ENCODE measurements around the gene MT1HL1. TPM values are rescaled to one million over a fixed set of nuclear protein-coding genes. Genes with fewer than 3 reads are reported as not detected.

The MT1HL1 gene
- total and polyA plus RNA-seq, 4 donors = 0.78 TPM; not detected in 3

DNA sequence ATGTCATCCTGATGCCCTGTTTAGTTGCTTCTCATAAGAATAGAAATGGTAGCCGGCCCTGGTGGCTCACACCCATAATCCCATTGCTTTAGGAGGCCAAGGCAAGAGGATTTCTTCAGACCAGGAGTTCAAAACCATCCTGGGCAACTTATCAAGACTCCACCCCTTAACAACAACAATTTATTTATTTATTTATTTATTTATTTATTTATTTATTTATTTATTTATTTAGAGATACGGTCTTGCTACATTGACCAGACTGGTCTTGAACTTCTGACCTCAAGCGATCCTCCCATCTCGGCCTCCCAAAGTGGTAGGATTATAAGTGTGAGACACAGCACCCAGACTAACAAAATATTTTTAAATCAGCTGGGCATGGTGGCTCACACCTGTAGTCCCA lies 4.0 kb downstream of the MT1HL1 start (continued):
- TF ChIP-seq, protein P1, sequence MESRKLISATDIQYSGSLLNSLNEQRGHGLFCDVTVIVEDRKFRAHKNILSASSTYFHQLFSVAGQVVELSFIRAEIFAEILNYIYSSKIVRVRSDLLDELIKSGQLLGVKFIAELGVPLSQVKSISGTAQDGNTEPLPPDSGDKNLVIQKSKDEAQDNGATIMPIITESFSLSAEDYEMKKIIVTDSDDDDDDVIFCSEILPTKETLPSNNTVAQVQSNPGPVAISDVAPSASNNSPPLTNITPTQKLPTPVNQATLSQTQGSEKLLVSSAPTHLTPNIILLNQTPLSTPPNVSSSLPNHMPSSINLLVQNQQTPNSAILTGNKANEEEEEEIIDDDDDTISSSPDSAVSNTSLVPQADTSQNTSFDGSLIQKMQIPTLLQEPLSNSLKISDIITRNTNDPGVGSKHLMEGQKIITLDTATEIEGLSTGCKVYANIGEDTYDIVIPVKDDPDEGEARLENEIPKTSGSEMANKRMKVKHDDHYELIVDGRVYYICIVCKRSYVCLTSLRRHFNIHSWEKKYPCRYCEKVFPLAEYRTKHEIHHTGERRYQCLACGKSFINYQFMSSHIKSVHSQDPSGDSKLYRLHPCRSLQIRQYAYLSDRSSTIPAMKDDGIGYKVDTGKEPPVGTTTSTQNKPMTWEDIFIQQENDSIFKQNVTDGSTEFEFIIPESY (IDR thresholded peaks at IDR 0.05) = no peak
- TF ChIP-seq SP1 (IDR thresholded peaks at IDR 0.05) = no peak
- no peak for TF ChIP-seq RAD21 (IDR thresholded peaks at IDR 0.05)

DNA sequence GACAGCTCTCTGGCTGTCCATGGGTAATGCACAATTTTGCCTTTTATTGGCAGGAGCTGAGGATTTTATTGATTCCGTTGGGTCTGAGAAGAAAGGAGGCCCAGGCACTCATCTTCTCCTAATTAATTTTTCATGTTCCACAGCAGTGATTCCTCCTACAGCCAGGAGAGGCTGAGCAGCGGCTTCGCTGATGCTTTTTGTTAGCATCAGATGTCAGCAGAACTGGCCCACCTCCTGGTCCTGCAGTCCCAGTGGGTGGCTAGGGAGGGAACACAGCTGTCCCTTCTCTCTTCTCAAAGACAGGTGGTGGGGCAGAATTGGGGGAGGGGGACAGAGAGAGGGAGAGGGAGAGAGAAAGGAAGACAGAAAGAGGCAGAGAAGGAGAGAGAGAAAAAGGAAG lies 5.7 kb downstream of the MT1HL1 start:
- Histone ChIP-seq H3K27ac (ENCODE audit: low read depth in 1 of 2, low read length in 2 of 2) (no peak overlapping the region), H3K27me3 (ENCODE audit: control insufficient read depth in 4 of 4, insufficient read depth in 4 of 4, low read length in 3 of 4) (no peaks in the 10 kb centered on the region), H3K36me3 (ENCODE audit: control insufficient read depth in 4 of 4, insufficient read depth in 3 of 4, low read depth in 1 of 4, low read length in 3 of 4) (no peaks in the 10 kb centered on the region), H3K4me1 (ENCODE audit: control insufficient read depth in 4 of 4, insufficient read depth in 4 of 4, low read length in 3 of 4) (no peaks in the 10 kb centered on the region), H3K4me3 (ENCODE audit: low read depth in 1 of 3, low read length in 3 of 3) (no peak overlapping the region), H3K9ac (ENCODE audit: low read depth in 1 of 2, low read length in 2 of 2) (no peak overlapping the region), H3K9me3 (ENCODE audit: control insufficient read depth in 4 of 4, low read length in 3 of 4) (no peaks in the 10 kb centered on the region)
- TF ChIP-seq, protein P2, sequence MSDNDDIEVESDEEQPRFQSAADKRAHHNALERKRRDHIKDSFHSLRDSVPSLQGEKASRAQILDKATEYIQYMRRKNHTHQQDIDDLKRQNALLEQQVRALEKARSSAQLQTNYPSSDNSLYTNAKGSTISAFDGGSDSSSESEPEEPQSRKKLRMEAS (IDR thresholded peaks at IDR 0.05) = no peak
- TF ChIP-seq NR2F2 (IDR thresholded peaks at IDR 0.05) = no peak
- no peak for TF ChIP-seq SP1 (IDR thresholded peaks at IDR 0.05)
- no peak for TF ChIP-seq YY1 (IDR thresholded peaks at IDR 0.05)
- TF ChIP-seq GABPA (IDR thresholded peaks at IDR 0.05 in 1 of 2, conservative IDR thresholded peaks at IDR 0.05 in 1 of 2) = no peak
- TF ChIP-seq RAD21 (IDR thresholded peaks at IDR 0.05) = no peak
- no peak for TF ChIP-seq FOXA2 (IDR thresholded peaks at IDR 0.05)
- TF ChIP-seq, protein P3, sequence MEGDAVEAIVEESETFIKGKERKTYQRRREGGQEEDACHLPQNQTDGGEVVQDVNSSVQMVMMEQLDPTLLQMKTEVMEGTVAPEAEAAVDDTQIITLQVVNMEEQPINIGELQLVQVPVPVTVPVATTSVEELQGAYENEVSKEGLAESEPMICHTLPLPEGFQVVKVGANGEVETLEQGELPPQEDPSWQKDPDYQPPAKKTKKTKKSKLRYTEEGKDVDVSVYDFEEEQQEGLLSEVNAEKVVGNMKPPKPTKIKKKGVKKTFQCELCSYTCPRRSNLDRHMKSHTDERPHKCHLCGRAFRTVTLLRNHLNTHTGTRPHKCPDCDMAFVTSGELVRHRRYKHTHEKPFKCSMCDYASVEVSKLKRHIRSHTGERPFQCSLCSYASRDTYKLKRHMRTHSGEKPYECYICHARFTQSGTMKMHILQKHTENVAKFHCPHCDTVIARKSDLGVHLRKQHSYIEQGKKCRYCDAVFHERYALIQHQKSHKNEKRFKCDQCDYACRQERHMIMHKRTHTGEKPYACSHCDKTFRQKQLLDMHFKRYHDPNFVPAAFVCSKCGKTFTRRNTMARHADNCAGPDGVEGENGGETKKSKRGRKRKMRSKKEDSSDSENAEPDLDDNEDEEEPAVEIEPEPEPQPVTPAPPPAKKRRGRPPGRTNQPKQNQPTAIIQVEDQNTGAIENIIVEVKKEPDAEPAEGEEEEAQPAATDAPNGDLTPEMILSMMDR (IDR thresholded peaks at IDR 0.05; ENCODE audit: low read depth, low read length, missing input control) = no peak
- TF ChIP-seq, protein P1 (IDR thresholded peaks at IDR 0.05) = no peak
- TF ChIP-seq HNF4A (conservative IDR thresholded peaks at IDR 0.05) = no peak
- no peak for TF ChIP-seq RXRA (IDR thresholded peaks at IDR 0.05)
- TF ChIP-seq JUND (IDR thresholded peaks at IDR 0.05) = no peak
- no peak for TF ChIP-seq HNF4G (IDR thresholded peaks at IDR 0.05)
- TF ChIP-seq, protein P4, sequence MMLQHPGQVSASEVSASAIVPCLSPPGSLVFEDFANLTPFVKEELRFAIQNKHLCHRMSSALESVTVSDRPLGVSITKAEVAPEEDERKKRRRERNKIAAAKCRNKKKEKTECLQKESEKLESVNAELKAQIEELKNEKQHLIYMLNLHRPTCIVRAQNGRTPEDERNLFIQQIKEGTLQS (IDR thresholded peaks at IDR 0.05) = no peak
- TF ChIP-seq TAF1 (conservative IDR thresholded peaks at IDR 0.05) = no peak
- TF ChIP-seq EGR1 (IDR thresholded peaks at IDR 0.05; ENCODE audit: low read depth in 2 of 2) = no peak
- no peak for DNase-seq (ENCODE audit: low spot score)
- 73% methylated on average over 3 of the region's 3 CpGs for WGBS

DNA sequence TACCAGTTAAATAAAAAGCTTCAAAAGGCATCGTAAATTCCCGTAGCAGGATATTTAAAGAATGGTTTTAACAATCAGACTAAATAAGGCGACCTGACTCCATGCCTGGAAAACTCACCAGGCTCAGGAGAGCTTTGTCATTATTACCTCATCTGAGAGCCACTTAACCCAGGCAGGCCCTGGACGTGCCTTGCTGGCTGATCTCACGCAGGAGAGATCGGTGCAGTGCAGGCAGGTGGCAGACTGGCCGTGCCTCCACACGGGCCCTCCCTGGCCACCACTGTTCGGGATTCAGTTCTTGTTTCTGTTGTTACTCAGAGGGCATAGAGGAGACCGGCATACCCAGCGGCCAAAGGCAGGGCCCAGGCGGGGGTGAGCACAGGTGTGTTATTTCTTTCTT lies 6.4 kb downstream of the MT1HL1 start:
- Histone ChIP-seq H3K4me1 (ENCODE audit: control insufficient read depth in 4 of 4, insufficient read depth in 4 of 4, low read length in 3 of 4) (no peaks in the 10 kb centered on the region), H3K9me3 (ENCODE audit: control insufficient read depth in 4 of 4, low read length in 3 of 4) (no peaks in the 10 kb centered on the region), H3K27me3 (ENCODE audit: control insufficient read depth in 4 of 4, insufficient read depth in 4 of 4, low read length in 3 of 4) (no peaks in the 10 kb centered on the region), H3K4me3 (ENCODE audit: low read depth in 1 of 3, low read length in 3 of 3) (no peak overlapping the region), H3K27ac (ENCODE audit: low read depth in 1 of 2, low read length in 2 of 2) (no peak overlapping the region), H3K36me3 (ENCODE audit: control insufficient read depth in 4 of 4, insufficient read depth in 3 of 4, low read depth in 1 of 4, low read length in 3 of 4) (no peaks in the 10 kb centered on the region), H3K9ac (ENCODE audit: low read depth in 1 of 2, low read length in 2 of 2) (no peak overlapping the region)
- no peak for DNase-seq (ENCODE audit: low spot score)
- WGBS = 64% methylated on average over 12 of the region's 12 CpGs
- TF ChIP-seq, protein P2 (IDR thresholded peaks at IDR 0.05) = no peak
- TF ChIP-seq FOXA2 (IDR thresholded peaks at IDR 0.05) (no peak), RAD21 (IDR thresholded peaks at IDR 0.05) (no peak), GABPA (IDR thresholded peaks at IDR 0.05 in 1 of 2, conservative IDR thresholded peaks at IDR 0.05 in 1 of 2) (no peak), SP1 (IDR thresholded peaks at IDR 0.05) (no peak), RXRA (IDR thresholded peaks at IDR 0.05) (no peak)
- TF ChIP-seq, protein P1 (IDR thresholded peaks at IDR 0.05) = no peak
- TF ChIP-seq, protein P3 (IDR thresholded peaks at IDR 0.05; ENCODE audit: low read depth, low read length, missing input control) = no peak
- TF ChIP-seq, protein P4 (IDR thresholded peaks at IDR 0.05) = no peak
